Uterus (tissue), 2 donors: ENCODE results near the gene CD28.

Experiments
- CTCF ChIP-seq, 4 experiments: fragments of 200-600 bp in 2 of 4; fragments of 450-650 bp in 2 of 4; sonication (generic) in 2 of 4; IDR thresholded peaks; one replicate each; pipeline ENCODE4 v1.5.1; 2016 to 2019; ENCODE audit warnings: antibody characterized with exemption in 4 of 4, mild to moderate bottlenecking in 2 of 4, moderate library complexity in 1 of 4
- POLR2A ChIP-seq, 2 donors: fragments of 450-650 bp; IDR thresholded peaks; one replicate each; pipeline ENCODE4 v1.6.1; 2016; ENCODE audit warnings: antibody characterized with exemption in 2 of 2, mild to moderate bottlenecking in 1 of 2, moderate library complexity in 1 of 2

GRCh38 chr2:203740871-203741281 is 34.4 kb downstream of the CD28 start:
- TF ChIP-seq POLR2A (IDR thresholded peaks at IDR 0.05) (no peak), CTCF (IDR thresholded peaks at IDR 0.05) (no peak)
